ENCODE results near the gene FEM1A.
"Not testable (repeated sequence)": the region's sequence is repeated elsewhere in the genome, so short reads cannot be mapped to it uniquely, and the experiment has no call there.

Gene FEM1A, protein sequence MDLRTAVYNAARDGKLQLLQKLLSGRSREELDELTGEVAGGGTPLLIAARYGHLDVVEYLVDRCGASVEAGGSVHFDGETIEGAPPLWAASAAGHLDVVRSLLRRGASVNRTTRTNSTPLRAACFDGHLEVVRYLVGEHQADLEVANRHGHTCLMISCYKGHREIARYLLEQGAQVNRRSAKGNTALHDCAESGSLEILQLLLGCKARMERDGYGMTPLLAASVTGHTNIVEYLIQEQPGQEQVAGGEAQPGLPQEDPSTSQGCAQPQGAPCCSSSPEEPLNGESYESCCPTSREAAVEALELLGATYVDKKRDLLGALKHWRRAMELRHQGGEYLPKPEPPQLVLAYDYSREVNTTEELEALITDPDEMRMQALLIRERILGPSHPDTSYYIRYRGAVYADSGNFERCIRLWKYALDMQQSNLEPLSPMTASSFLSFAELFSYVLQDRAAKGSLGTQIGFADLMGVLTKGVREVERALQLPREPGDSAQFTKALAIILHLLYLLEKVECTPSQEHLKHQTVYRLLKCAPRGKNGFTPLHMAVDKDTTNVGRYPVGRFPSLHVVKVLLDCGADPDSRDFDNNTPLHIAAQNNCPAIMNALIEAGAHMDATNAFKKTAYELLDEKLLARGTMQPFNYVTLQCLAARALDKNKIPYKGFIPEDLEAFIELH

DNA sequence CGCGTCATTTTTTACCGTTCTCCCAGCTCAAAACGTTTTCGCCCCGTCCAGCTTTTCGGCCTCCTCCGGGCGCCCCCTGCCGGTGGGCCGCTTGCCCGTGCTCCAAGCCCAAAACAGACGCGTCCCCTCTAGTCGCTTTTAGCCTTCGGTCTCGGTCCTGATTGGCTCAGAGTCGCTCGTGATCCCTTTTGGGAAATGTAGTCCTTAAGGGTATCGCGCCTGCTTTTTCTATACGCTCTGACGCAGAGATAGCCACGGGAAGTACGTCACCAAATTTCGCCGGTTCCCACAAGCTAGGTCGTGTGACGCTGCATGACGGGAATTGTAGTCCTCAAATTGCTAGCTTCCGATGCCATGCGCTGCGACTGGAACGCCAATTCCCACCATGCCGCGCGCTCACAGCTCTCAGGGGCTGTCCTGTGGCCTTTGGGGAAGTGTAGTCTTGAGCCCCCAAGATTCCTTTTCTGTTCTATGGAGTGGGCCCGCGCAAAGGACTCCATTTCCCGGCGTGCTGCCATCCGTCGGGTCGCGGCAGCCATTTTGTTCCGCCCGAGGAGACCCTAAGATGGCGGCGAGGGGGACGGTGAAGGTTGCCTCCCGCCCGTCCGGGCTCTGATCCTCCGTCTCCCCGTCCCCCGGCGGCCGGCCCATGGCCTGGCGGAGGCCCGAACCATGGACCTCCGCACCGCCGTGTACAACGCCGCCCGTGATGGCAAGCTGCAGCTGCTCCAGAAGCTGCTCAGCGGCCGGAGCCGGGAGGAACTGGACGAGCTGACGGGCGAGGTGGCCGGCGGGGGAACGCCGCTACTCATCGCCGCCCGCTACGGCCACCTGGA, at the start of gene FEM1A:
FEM1A (plus strand) TSS at position 552 of the 836 bp plus-strand sequence; CDS start at position 673, 121 bp downstream.
- no peaks in the 10 kb centered on the region for H3K9me3 ChIP-seq (ENCODE audit: control insufficient read depth, insufficient read depth, low read length)
- H3K27me3 ChIP-seq (ENCODE audit: control insufficient read depth, insufficient read depth, low read length), result no peaks in the 10 kb centered on the region
- H3K36me3 ChIP-seq (ENCODE audit: control insufficient read depth, insufficient read depth, low read length), result peaks cover 14% of the 10 kb centered on the region
- H3K4me3 ChIP-seq (ENCODE audit: low read depth, low read length), result peak within 1 kb of the TSS; percentile 73
- peak within 1 kb of the TSS; percentile 93 for H3K9ac ChIP-seq (ENCODE audit: low read depth, low read length)
- H3K4me1 ChIP-seq (ENCODE audit: control insufficient read depth, insufficient read depth, low read length), result no peaks in the 10 kb centered on the region

GRCh38 chr19:4742723-4743646, 48.5 kb upstream of the FEM1A start:
- Histone ChIP-seq H3K9ac (ENCODE audit: low read depth, low read length) (no peak overlapping the region), H3K27me3 (ENCODE audit: control insufficient read depth, insufficient read depth, low read length) (no peaks in the 10 kb centered on the region)

GRCh38 chr19:4744451-4745174, 46.9 kb upstream of the FEM1A start:
- Histone ChIP-seq H3K9ac (ENCODE audit: low read depth, low read length) (no peak overlapping the region), H3K9me3 (ENCODE audit: control insufficient read depth, insufficient read depth, low read length) (no peaks in the 10 kb centered on the region), H3K27me3 (ENCODE audit: control insufficient read depth, insufficient read depth, low read length) (no peaks in the 10 kb centered on the region), H3K4me1 (ENCODE audit: control insufficient read depth, insufficient read depth, low read length) (peaks cover 7% of the 10 kb centered on the region), H3K4me3 (ENCODE audit: low read depth, low read length) (no peak overlapping the region), H3K36me3 (ENCODE audit: control insufficient read depth, insufficient read depth, low read length) (no peaks in the 10 kb centered on the region)

More at GRCh38 chr19:4742723-4743646, 48.5 kb upstream of the FEM1A start:
- peak overlapping the region; percentile 5 for H3K4me3 ChIP-seq (ENCODE audit: low read depth, low read length)
- no peaks in the 10 kb centered on the region for H3K9me3 ChIP-seq (ENCODE audit: control insufficient read depth, insufficient read depth, low read length)
- H3K36me3 ChIP-seq (ENCODE audit: control insufficient read depth, insufficient read depth, low read length), result no peaks in the 10 kb centered on the region
- H3K4me1 ChIP-seq (ENCODE audit: control insufficient read depth, insufficient read depth, low read length), result peaks cover 7% of the 10 kb centered on the region

GRCh38 chr19:4745175-4745574, 46.4 kb upstream of the FEM1A start:
- H3K9ac ChIP-seq (ENCODE audit: low read depth, low read length); H3K36me3 ChIP-seq (ENCODE audit: control insufficient read depth, insufficient read depth, low read length); H3K4me3 ChIP-seq (ENCODE audit: low read depth, low read length); H3K4me1 ChIP-seq (ENCODE audit: control insufficient read depth, insufficient read depth, low read length); H3K9me3 ChIP-seq (ENCODE audit: control insufficient read depth, insufficient read depth, low read length); H3K27me3 ChIP-seq (ENCODE audit: control insufficient read depth, insufficient read depth, low read length): not testable (repeated sequence)

DNA sequence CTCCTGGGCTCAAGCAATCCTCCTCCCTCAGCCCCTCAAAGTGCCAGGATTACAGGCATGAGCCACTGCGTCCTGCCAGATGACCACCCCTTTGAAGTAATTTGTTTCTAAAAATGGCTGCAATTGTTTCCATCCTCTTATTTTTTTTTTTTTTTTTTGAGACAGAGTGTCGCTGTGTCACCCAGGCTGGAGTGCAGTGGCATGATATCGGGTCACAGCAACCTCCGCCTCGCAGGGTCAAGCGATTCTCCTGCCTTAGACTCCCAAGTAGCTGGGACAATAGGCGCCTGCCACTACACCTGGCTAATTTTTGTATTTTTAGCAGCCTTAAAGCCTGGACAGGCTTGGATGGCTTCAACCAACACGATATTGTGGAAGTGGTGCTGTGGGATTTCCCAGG, 45.5 kb upstream of the FEM1A start:
- no peaks in the 10 kb centered on the region for H3K9me3 ChIP-seq (ENCODE audit: control insufficient read depth, insufficient read depth, low read length)
- no peak overlapping the region for H3K4me3 ChIP-seq (ENCODE audit: low read depth, low read length)
- H3K4me1 ChIP-seq (ENCODE audit: control insufficient read depth, insufficient read depth, low read length), result peaks cover 7% of the 10 kb centered on the region
- H3K9ac ChIP-seq (ENCODE audit: low read depth, low read length), result no peak overlapping the region
- no peaks in the 10 kb centered on the region for H3K36me3 ChIP-seq (ENCODE audit: control insufficient read depth, insufficient read depth, low read length)
- H3K27me3 ChIP-seq (ENCODE audit: control insufficient read depth, insufficient read depth, low read length), result no peaks in the 10 kb centered on the region

GRCh38 chr19:4748185-4748584, 43.3 kb upstream of the FEM1A start:
- no peaks in the 10 kb centered on the region for H3K9me3 ChIP-seq (ENCODE audit: control insufficient read depth, insufficient read depth, low read length)
- peaks cover 1% of the 10 kb centered on the region for H3K4me1 ChIP-seq (ENCODE audit: control insufficient read depth, insufficient read depth, low read length)
- no peak overlapping the region for H3K9ac ChIP-seq (ENCODE audit: low read depth, low read length)
- H3K36me3 ChIP-seq (ENCODE audit: control insufficient read depth, insufficient read depth, low read length), result no peaks in the 10 kb centered on the region
- no peak overlapping the region for H3K4me3 ChIP-seq (ENCODE audit: low read depth, low read length)
- no peaks in the 10 kb centered on the region for H3K27me3 ChIP-seq (ENCODE audit: control insufficient read depth, insufficient read depth, low read length)

DNA sequence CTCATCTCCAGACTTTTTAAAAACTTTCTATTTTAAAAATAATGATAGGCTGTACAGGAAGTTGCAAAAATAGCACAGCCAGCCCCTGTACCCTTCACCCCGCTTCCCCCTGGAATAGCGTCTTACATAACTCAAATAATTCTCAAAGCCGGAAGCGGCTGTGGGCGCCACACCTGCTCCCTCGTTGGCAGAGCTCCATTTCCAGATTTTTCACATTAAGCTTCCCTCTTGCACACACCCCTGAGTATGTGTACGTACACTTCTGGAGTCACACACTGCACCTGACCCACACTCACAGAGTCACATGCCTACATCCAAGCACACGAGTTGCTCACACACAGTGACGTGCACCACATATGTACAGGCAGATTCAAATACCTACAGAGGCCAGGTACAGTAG, 42.9 kb upstream of the FEM1A start:
- no peaks in the 10 kb centered on the region for H3K4me1 ChIP-seq (ENCODE audit: control insufficient read depth, insufficient read depth, low read length)
- H3K27me3 ChIP-seq (ENCODE audit: control insufficient read depth, insufficient read depth, low read length), result no peaks in the 10 kb centered on the region
- no peak overlapping the region for H3K4me3 ChIP-seq (ENCODE audit: low read depth, low read length)
- H3K36me3 ChIP-seq (ENCODE audit: control insufficient read depth, insufficient read depth, low read length), result no peaks in the 10 kb centered on the region
- no peaks in the 10 kb centered on the region for H3K9me3 ChIP-seq (ENCODE audit: control insufficient read depth, insufficient read depth, low read length)
- no peak overlapping the region for H3K9ac ChIP-seq (ENCODE audit: low read depth, low read length)

GRCh38 chr19:4749870-4750590, 41.5 kb upstream of the FEM1A start:
- no peaks in the 10 kb centered on the region for H3K36me3 ChIP-seq (ENCODE audit: control insufficient read depth, insufficient read depth, low read length)
- no peaks in the 10 kb centered on the region for H3K4me1 ChIP-seq (ENCODE audit: control insufficient read depth, insufficient read depth, low read length)
- no peak overlapping the region for H3K9ac ChIP-seq (ENCODE audit: low read depth, low read length)
- no peaks in the 10 kb centered on the region for H3K27me3 ChIP-seq (ENCODE audit: control insufficient read depth, insufficient read depth, low read length)
- H3K4me3 ChIP-seq (ENCODE audit: low read depth, low read length), result no peak overlapping the region
- H3K9me3 ChIP-seq (ENCODE audit: control insufficient read depth, insufficient read depth, low read length), result no peaks in the 10 kb centered on the region

DNA sequence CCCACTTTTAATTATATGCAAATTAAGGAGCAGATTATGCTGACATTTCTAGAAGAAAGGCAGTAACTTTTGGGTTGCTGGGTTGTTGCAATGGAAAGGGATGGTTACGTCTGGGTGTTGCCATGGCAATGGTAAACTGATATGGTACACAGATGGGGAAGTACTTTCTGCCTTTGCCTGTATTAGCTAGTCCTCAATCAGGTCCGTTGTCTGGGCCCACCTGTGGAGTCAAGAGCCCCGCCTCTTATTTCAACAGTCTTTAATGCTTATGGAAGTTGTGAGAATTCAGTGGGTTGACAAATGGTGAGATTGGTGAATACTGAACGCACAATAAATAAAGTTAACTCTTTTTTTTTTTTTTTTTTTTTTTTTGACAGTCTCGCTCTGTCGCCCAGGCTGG, 37.3 kb upstream of the FEM1A start:
- no peaks in the 10 kb centered on the region for H3K36me3 ChIP-seq (ENCODE audit: control insufficient read depth, insufficient read depth, low read length)
- no peaks in the 10 kb centered on the region for H3K4me1 ChIP-seq (ENCODE audit: control insufficient read depth, insufficient read depth, low read length)
- no peak overlapping the region for H3K4me3 ChIP-seq (ENCODE audit: low read depth, low read length)
- peaks cover 7% of the 10 kb centered on the region for H3K27me3 ChIP-seq (ENCODE audit: control insufficient read depth, insufficient read depth, low read length)
- no peak overlapping the region for H3K9ac ChIP-seq (ENCODE audit: low read depth, low read length)
- no peaks in the 10 kb centered on the region for H3K9me3 ChIP-seq (ENCODE audit: control insufficient read depth, insufficient read depth, low read length)

GRCh38 chr19:4755459-4755858, 36.1 kb upstream of the FEM1A start:
- H3K9ac ChIP-seq (ENCODE audit: low read depth, low read length), result no peak overlapping the region
- H3K27me3 ChIP-seq (ENCODE audit: control insufficient read depth, insufficient read depth, low read length), result peaks cover 9% of the 10 kb centered on the region
- no peak overlapping the region for H3K4me3 ChIP-seq (ENCODE audit: low read depth, low read length)
- H3K9me3 ChIP-seq (ENCODE audit: control insufficient read depth, insufficient read depth, low read length), result no peaks in the 10 kb centered on the region
- H3K36me3 ChIP-seq (ENCODE audit: control insufficient read depth, insufficient read depth, low read length), result no peaks in the 10 kb centered on the region
- no peaks in the 10 kb centered on the region for H3K4me1 ChIP-seq (ENCODE audit: control insufficient read depth, insufficient read depth, low read length)

All from iPS-15b (cell line).